A172 (cell line): ENCODE results near the gene TSPAN16. TPM values are rescaled to one million over a fixed set of nuclear protein-coding genes. Genes with fewer than 3 reads are reported as not detected.
A peak's percentile ranks its signal among the peaks of the same experiment; 100 is the strongest.
"Not testable (repeated sequence)": the region's sequence is repeated elsewhere in the genome, so short reads cannot be mapped to it uniquely, and the experiment has no call there.

Source experiments
- DNase-seq: peaks from one replicate; pipeline ENCODE4 v3.0.0-alpha.2; 2015; ENCODE audit warnings: low spot score
- total RNA-seq: library from RNA; depleted of rRNA; stranded (reverse); fragments of >200 nt; shearing (Covaris generic); gene quantifications from 2 replicates; pipeline ENCODE4 v1.2.3, GENCODE V29; 2014

Gene TSPAN16
- total RNA-seq, 1 experiment from 2014 or later = not detected

GRCh38 chr19:11320278-11320995 lies 24.5 kb downstream of the TSPAN16 start:
- DNase-seq = not testable (repeated sequence)

GRCh38 chr19:11321191-11322126 lies 25.5 kb downstream of the TSPAN16 start:
- no peak for DNase-seq

- DNase-seq = no peak
These were observed 26.5 kb downstream of the TSPAN16 start for GRCh38 chr19:11322269-11323024.

- DNase-seq = no peak
These were observed 27.7 kb downstream of the TSPAN16 start for GRCh38 chr19:11323601-11324078.

- DNase-seq = peak; percentile 91
These were observed 28.2 kb downstream of the TSPAN16 start for GRCh38 chr19:11324079-11324661.

GRCh38 chr19:11324748-11325389 lies 28.9 kb downstream of the TSPAN16 start:
- no peak for DNase-seq

- DNase-seq = no peak
These were observed 29.6 kb downstream of the TSPAN16 start for GRCh38 chr19:11325544-11325943.

GRCh38 chr19:11330127-11330526 lies 34.2 kb downstream of the TSPAN16 start:
- no peak for DNase-seq

- DNase-seq = no peak
These were observed 35.5 kb downstream of the TSPAN16 start for GRCh38 chr19:11331502-11331901.

- no peak for DNase-seq
These were observed 36.9 kb downstream of the TSPAN16 start for GRCh38 chr19:11332822-11333221.

GRCh38 chr19:11333838-11334237 lies 37.9 kb downstream of the TSPAN16 start:
- DNase-seq = peak; percentile 35

- DNase-seq = no peak
These were observed 39.6 kb downstream of the TSPAN16 start for GRCh38 chr19:11335449-11336146.

GRCh38 chr19:11337080-11337479 lies 41.1 kb downstream of the TSPAN16 start:
- no peak for DNase-seq

GRCh38 chr19:11338121-11338520 lies 42.2 kb downstream of the TSPAN16 start:
- no peak for DNase-seq

- DNase-seq = no peak
These were observed 42.8 kb downstream of the TSPAN16 start for GRCh38 chr19:11338569-11339253.

- peak; percentile 41 for DNase-seq
These were observed 43.5 kb downstream of the TSPAN16 start, which contains the start of gene RAB3D for GRCh38 chr19:11339254-11340098. RAB3D (minus strand) TSS chr19:11339657; CDS start chr19:11337399, 2,258 bp downstream.

- DNase-seq = not testable (repeated sequence)
These were observed 44.1 kb downstream of the TSPAN16 start for GRCh38 chr19:11340099-11340467.

- no peak for DNase-seq
These were observed 46.5 kb downstream of the TSPAN16 start for GRCh38 chr19:11342429-11342828.
